GM21717 (cell line): ENCODE measurements around the gene PLEKHG7.

Experiments
- ATAC-seq: cut with Tn5 transposase; IDR thresholded peaks from one replicate; pipeline ENCODE4 v1.9.1; 2021; ENCODE audit warnings: mild to moderate bottlenecking, moderate library complexity; ENCODE audit not compliant: unreplicated experiment

PLEKHG7 gene

DNA sequence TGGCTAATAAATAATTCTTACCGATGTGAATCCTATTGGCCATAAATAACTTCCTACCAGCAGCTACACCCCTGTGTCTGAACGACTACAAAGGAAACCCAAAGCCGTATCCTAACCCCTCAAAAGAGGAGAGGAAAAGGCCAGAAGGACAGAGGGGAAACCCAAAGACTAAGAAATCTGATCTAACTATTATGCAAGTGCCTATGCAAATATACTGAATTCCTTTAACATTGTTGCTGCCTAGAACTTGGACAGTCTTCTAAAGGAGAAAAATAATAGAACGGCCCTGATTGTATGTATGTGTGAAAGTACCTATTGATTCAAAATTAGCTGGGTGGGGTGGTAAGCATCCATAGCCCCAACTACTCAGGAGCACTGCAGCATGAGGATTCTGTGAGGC, 997 bp downstream of the PLEKHG7 start:
- ATAC-seq, result no peak

DNA sequence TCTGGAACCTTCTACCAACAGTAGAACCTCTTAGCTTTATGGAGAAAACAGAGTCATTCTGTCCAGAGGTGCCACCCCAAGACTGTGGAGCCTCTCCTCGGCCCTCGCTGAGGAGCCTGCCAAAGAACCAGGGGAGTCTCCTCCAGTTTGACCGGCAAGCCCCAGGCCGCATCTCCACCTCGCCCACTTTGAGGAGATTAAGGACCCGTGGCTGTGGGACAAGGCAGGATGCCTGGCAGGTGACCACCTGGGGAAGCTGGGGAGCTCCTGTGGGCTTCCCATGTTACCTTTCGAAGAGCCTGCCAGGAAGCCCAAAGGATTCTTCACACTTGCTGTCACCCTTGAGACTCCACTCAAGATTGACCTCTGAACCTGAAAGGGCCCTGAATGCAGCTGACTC, 3.8 kb downstream of the PLEKHG7 start:
- no peak for ATAC-seq

DNA sequence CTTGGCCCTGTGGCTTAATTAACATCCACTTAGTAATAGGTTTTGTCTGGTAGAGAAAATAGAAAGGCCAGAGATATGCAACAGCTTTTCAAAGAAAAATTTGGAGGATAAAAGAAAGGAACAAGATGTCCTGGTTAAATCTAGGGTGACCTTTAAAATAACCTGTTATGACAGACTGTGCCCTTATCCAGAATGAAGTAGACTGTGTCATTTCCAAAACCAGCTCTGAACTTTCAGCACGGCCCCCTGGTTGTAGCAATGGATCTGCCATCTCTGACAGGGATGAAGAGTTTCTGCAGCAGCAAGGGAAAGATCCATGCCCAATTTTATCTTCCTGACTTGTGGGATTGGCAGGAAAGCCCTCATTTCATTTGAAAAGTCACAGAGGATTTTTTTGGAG, 5.1 kb downstream of the PLEKHG7 start:
- ATAC-seq, result no peak

- ATAC-seq, result no peak
Observed at GRCh38 chr12:92715625-92716024, 12.8 kb downstream of the PLEKHG7 start.

DNA sequence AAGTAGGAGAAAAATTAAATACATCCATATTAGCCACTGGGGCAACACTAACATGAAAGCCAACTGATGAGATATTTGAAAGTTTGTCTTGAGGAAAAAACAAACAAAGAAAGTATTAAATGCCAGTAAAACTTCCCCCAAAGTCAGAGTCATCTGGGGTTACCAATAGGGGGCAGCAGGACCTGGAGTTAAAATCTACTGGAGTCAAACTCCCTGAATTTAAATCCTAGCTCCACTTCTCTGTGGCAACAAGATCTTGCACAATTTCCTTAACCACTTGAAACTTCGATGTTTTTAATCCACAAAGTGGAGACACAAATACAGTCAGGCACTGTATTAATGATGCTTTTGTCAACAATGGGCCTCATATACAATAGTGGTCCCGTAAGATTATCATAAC, 14.4 kb downstream of the PLEKHG7 start:
- no peak for ATAC-seq

DNA sequence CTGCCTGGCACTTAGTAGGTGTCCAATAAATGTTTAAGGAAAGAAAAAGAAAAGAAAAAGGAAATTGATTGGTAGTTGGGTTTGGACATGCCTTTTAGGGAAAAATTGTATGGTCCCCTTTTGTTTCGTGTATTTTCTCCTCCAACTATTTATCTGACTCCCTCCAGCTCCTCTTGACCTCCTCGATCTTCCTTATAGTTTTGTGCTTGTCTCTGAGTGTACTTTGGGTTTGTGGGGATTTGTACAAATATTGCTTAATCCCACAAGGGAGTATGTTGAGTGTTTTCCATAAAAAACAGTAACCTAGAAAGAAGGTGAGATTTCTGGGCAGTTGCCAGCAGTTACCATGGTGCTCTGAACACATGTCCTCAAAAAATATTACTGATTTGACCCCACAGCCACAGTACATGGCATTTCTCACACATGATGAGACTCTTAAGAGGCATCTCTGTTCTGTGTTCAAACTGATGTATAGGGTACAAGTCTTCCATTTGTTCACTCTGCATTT, 15.7 kb downstream of the PLEKHG7 start:
- ATAC-seq, result no peak

DNA sequence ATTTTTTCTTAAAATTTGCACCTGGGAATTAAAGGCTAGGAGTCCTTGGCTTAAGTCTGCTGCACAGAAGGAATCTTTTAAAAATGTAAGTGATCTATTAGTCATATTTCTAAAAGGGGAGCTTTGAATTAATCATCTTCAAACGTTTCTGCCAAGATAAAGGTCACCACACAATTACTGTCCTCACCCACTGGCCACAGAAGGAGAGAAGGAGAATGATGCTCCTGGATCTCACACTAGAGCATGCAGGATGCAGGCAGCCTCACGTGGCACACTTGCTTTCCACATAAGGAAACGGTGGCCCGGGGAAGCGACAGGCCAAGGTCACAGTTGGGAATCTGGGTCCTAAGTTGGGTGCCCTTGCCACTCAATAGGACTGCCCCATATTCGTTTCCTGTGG, 16.9 kb downstream of the PLEKHG7 start:
- no peak for ATAC-seq

GRCh38 chr12:92721130-92721529, 18.3 kb downstream of the PLEKHG7 start:
- no peak for ATAC-seq

DNA sequence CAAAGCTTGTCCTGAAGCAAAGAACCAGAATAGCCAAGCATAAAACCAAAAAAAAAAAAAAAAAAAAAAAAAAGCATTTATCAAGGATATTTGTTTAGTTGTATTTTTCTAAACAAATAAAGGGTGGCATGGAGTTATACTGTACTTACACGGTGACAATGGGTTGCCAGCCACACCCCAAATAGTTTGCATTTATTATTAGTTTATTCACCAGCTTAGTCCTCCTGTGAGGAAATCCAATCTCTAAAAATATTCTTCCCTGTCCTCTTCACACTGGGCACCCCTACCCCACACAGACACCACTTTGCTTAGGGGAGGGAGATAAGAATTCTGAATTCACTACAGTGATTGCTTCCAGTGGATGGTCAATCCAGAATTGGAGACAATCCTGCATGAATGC, 18.9 kb downstream of the PLEKHG7 start:
- no peak for ATAC-seq

DNA sequence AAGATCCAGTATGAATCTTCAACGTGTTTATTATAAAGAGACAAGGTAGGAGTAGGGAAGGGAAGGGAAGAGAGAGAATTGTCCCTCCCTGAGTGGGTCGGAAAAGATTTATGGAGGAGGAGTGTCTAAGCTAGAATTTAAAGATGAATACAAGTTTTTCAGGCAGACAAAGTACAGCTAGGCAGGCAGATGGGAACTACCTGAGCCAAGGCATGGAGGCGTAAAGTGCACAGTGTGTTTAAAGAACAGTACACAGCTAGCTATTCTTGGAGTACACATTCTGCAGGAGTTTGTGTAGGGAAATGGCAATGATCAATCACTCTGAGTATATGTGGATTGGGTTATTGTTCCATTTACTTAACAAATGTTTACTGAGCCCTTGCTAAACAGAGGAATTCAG, 20.1 kb downstream of the PLEKHG7 start:
- ATAC-seq, result no peak

GRCh38 chr12:92726850-92727249, 24.1 kb downstream of the PLEKHG7 start:
- no peak for ATAC-seq

- ATAC-seq, result no peak
Observed at GRCh38 chr12:92729773-92730305, 27.1 kb downstream of the PLEKHG7 start.

DNA sequence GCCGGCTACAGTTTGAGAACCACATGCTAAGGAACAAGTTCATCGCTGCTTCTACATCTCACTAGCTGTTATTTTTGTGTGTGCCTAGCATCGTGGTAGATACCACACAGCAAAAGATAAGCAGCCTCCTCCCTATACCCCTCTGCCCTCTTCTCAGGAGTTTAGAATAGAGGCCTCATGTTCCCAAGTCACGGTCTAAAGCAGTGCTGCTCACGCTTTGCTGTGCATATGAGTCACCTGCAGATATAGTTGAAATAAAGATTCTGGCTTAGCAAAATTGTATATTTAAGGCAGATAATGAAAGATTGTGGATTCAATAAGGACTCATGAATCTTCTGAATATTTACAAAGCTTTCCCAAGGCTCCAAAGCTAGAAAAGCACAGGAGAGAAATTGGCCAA, 28.0 kb downstream of the PLEKHG7 start:
- ATAC-seq, result no peak

GRCh38 chr12:92732216-92732615, 29.4 kb downstream of the PLEKHG7 start:
- no peak for ATAC-seq

GRCh38 chr12:92732716-92733115, 29.9 kb downstream of the PLEKHG7 start:
- no peak for ATAC-seq

DNA sequence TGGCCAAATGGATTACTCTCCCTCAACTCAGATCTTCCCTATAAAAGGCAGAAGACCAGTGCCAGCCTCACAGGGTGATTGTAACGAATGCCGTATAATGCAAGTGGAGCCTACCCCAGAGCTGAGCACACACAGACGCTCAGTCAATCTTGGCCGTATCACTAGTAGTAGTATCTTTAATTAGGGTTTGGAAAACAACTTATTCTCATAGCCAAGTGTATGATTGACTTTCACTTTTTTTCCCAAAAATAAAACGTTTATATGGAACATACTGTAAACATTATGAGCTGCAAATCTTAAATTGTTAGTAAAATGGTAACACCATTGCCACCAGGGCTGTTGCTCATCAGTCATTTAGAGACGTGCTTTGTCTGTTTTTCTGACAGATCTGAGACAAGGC, 30.4 kb downstream of the PLEKHG7 start:
- no peak for ATAC-seq

GRCh38 chr12:92733661-92734060, 30.9 kb downstream of the PLEKHG7 start:
- no peak for ATAC-seq

DNA sequence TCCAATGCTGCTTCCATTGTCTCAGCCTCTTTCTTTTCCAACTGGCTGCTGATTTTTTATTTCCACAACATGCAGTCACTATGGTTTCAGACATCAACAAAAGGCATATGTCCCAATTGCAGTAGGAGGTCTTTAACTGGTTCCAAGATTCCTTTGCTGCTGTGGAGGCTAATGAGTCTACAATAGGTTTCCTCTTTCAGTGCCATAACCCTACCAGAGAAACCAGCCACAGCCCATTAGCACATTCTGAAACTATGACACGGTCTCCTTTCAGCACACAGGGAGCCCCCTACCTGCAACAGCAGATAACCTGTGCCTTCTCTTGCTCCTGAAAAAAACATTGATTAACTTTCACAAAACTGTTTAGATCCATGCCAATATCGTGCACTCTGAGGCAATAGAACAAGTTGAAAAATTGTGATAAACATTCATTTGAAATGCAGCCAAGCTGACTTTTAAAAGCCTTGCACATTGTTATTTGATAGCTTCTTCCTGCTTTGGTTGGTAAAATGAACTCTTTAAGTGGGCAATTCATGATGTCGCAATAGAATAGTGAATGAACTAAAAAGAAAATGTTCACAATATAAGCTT, 32.4 kb downstream of the PLEKHG7 start:
- no peak for ATAC-seq

DNA sequence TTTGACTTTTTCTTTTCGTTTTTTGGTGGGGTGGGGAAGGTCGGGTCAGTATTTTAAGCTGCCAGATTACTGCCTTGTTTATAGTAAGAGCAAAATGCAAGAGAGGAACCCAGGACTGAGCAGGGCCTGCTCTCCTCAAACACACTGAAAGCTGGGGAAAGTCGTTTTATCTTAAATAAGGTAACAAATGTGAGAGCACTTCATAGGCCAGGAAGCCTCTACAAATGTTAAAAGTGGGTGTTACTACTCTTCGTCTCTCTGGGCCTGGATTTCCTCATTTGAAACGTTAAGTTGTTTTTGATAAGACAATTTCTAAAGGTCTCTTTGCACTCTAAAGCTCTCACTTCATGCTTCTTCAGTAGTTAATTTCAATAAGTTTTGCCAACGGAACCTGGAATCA, 33.8 kb downstream of the PLEKHG7 start:
- no peak for ATAC-seq

DNA sequence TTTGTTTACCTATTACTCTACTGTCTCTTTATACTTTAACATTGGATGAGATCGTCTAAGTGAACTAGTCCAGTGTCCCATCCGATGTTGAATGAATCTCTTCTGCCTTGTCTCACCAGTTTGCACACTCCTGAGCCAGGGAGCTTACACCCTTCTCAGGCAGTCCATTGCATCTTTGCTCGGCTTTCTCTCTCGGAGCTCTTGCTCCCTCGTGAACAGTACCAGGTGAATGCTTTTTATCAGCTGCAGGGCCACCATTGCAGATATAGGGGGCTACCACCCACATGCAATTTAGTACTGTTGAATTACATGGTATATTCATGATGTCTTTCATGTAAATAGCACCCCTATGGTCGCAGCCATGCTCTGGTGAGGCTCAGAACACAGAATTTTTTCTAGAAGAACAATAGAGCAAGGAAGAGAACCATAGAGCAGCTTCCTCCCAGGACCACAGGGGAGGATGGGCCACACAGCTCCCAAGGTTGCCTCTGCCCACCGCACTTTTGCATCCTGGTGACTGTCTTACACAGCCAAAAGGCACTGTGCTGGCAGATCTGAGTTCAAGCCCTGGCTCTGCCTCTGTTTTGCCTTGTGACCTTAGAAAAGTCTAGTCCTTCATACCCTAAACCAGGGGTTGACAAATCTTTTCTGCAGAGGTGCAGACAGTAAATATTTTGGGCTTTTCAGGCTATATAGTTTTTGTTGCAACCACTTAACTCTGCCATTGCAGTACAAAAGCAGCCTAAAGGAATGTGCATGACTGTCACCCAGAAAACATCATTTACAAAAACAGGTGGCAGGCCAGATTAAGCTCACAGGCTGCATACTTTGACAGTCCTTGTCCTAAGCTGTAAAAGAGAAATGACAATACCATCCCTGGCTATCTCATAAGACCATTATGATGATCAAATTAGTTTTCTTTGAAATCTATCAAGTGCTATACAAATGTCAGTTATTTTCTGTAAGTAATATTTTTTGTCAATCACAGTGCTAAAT, 35.4 kb downstream of the PLEKHG7 start:
- ATAC-seq, result no peak

GRCh38 chr12:92739113-92739512, 36.3 kb downstream of the PLEKHG7 start:
- no peak for ATAC-seq

DNA sequence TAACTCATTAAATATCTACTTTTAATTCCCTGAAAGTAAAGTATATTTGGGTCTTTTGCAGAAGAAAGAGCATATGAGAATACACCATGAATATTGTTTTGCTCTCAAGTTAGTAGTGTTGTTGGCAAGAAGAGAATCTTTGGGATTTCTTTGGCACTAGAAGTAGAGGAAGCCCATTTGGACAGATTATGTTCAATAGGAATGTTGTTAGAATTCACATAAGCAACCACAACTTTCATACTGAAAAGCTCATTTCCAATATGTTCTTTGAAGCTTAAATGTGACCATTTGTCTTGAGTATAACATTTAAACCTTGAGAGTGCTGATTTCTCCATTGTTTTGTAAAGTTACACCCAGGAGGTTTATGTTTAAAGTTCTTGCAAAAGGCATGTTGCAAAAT, 37.6 kb downstream of the PLEKHG7 start:
- ATAC-seq, result no peak
